ENCODE measurements around the gene CSRNP3. TPM values are rescaled to one million over a fixed set of nuclear protein-coding genes. Genes with fewer than 3 reads are reported as not detected.

CSRNP3 gene
- total RNA-seq, 3 donors from 2014 or later (not counting 1 experiment from before 2014, with no cell fraction given): not detected

DNA sequence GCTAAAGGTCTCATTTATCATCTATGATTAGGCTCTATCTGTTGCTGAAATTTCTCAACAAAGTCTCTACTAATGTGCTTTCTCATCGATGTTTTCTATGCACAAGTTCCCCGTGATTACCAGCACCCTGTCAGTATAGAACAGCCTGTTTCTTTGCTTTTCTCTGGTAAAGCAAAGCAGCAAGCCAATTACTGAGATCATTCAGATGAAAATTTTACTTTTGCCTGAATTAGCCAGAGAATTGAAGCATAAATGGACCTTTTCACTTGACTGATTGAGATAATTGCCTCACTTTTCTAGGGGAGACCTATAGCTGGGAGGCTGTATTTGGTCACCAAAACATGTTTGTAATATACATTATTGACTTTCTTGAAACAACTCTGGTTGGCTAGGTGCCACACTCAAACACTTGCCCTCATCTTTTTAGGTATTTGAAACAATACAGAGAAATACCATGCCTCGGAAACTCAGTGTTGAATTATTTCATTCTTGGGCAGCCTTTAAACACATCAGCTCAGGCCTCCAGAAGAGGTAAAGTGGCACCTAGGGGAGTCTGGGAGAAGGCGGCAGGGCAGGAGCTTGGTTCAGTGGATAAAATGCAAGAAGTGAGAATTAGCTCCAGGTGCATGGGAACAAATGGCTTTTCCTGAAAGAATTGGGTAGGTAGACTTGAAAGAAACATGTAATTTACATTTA lies 228.4 kb downstream of the CSRNP3 start:
- H3K36me3 Mint-ChIP-seq: no peaks in the 10 kb centered on the region
- TF ChIP-seq, protein P1, sequence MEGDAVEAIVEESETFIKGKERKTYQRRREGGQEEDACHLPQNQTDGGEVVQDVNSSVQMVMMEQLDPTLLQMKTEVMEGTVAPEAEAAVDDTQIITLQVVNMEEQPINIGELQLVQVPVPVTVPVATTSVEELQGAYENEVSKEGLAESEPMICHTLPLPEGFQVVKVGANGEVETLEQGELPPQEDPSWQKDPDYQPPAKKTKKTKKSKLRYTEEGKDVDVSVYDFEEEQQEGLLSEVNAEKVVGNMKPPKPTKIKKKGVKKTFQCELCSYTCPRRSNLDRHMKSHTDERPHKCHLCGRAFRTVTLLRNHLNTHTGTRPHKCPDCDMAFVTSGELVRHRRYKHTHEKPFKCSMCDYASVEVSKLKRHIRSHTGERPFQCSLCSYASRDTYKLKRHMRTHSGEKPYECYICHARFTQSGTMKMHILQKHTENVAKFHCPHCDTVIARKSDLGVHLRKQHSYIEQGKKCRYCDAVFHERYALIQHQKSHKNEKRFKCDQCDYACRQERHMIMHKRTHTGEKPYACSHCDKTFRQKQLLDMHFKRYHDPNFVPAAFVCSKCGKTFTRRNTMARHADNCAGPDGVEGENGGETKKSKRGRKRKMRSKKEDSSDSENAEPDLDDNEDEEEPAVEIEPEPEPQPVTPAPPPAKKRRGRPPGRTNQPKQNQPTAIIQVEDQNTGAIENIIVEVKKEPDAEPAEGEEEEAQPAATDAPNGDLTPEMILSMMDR (IDR thresholded peaks at IDR 0.05): no peak
- Histone ChIP-seq H3K9me3 (ENCODE audit: control insufficient read depth, insufficient read depth, low read length) (no peaks in the 10 kb centered on the region), H3K4me3 (ENCODE audit: low read length) (no peak overlapping the region), H3K4me1 (ENCODE audit: control insufficient read depth, insufficient read depth, low read length) (no peaks in the 10 kb centered on the region), H3K27ac (ENCODE audit: low read length) (no peak overlapping the region), H3K27me3 (ENCODE audit: control insufficient read depth, insufficient read depth, low read length) (no peaks in the 10 kb centered on the region), H3K36me3 (ENCODE audit: control insufficient read depth, insufficient read depth, low read length) (no peaks in the 10 kb centered on the region)
- 93% methylated on average over 4 of the region's 4 CpGs for WGBS (ENCODE audit: insufficient coverage)
- no peak for ATAC-seq
- H3K4me3 Mint-ChIP-seq: no peak overlapping the region
- peaks cover 2 to 19% of the 10 kb centered on the region in 2 donors for H3K27me3 Mint-ChIP-seq (ENCODE audit: low read depth in 2 of 2)
- H3K9me3 Mint-ChIP-seq: no peaks in the 10 kb centered on the region
- intact Hi-C loops (cut with micrococcal nuclease): loop anchor here (5.0 to 10.0 kb wide), 2 partner anchors 296 to 703 kb away; no protein-coding TSS in a partner anchor
- H3K27ac Mint-ChIP-seq: no peak overlapping the region
- DNase-seq: no peak
- no peaks in the 10 kb centered on the region for H3K4me1 Mint-ChIP-seq

DNA sequence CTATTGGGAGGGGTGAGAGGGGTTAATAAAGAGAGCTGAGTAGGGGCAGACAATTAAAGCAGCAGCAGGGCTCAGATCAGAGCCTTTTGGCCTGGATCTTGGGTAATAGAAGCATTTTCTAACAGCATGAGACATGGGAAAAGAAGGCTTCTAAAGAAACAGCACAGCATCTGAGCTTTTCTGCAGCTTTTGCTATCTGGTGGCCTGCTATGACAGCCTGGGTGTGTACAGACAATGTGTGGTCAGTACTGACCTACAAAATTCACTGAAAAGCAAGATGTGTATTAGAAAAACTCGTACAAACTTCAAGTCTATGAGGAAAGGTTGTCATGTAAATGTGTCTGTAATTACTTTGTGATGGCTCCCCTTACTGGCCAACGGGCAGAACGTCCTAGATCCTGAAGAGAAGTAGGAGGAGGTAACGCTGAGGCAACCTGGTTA lies 229.0 kb downstream of the CSRNP3 start:
- TF ChIP-seq, protein P1 (IDR thresholded peaks at IDR 0.05): no peak
- Mint-ChIP-seq H3K9me3 (no peaks in the 10 kb centered on the region), H3K27me3 (ENCODE audit: low read depth in 2 of 2) (peaks cover 2 to 19% of the 10 kb centered on the region in 2 donors), H3K36me3 (no peaks in the 10 kb centered on the region), H3K4me3 (no peak overlapping the region), H3K4me1 (no peaks in the 10 kb centered on the region), H3K27ac (no peak overlapping the region)
- Histone ChIP-seq H3K9me3 (ENCODE audit: control insufficient read depth, insufficient read depth, low read length) (no peaks in the 10 kb centered on the region), H3K4me3 (ENCODE audit: low read length) (no peak overlapping the region), H3K4me1 (ENCODE audit: control insufficient read depth, insufficient read depth, low read length) (no peaks in the 10 kb centered on the region), H3K27me3 (ENCODE audit: control insufficient read depth, insufficient read depth, low read length) (no peaks in the 10 kb centered on the region), H3K27ac (ENCODE audit: low read length) (no peak overlapping the region), H3K36me3 (ENCODE audit: control insufficient read depth, insufficient read depth, low read length) (no peaks in the 10 kb centered on the region)
- ATAC-seq (peak in 2 of 3 donors; percentile 47 to 78), DNase-seq (peak in 1 of 2 donors; percentile 13)
- WGBS (ENCODE audit: insufficient coverage): 10% methylated on average over 2 of the region's 4 CpGs
- intact Hi-C loops (cut with micrococcal nuclease): loop anchor here (5.0 to 10.0 kb wide), 2 partner anchors 296 to 704 kb away; no protein-coding TSS in a partner anchor

DNA sequence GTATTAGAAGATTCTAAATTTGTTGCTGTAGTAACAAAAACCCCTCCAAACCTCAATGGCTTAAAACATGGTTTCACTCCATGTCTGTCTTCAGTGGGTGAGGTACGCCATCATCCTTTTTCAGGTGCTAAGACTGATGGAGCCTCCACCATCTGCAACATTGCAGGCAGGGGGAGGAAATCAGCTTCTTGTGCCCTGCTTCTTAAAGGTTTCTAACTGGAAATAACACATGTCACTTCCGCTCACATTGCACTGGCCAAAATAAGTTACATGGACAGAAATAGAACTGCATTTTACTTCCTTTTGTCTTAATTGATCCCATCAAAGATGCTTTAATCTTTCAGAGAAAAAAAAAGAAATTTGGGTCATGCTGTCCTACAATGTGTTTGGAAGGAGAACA lies 230.4 kb downstream of the CSRNP3 start:
- Histone ChIP-seq H3K4me3 (ENCODE audit: low read length) (no peak overlapping the region), H3K27ac (ENCODE audit: low read length) (no peak overlapping the region), H3K36me3 (ENCODE audit: control insufficient read depth, insufficient read depth, low read length) (no peaks in the 10 kb centered on the region), H3K9me3 (ENCODE audit: control insufficient read depth, insufficient read depth, low read length) (no peaks in the 10 kb centered on the region), H3K27me3 (ENCODE audit: control insufficient read depth, insufficient read depth, low read length) (no peaks in the 10 kb centered on the region), H3K4me1 (ENCODE audit: control insufficient read depth, insufficient read depth, low read length) (no peaks in the 10 kb centered on the region)
- TF ChIP-seq, protein P1 (IDR thresholded peaks at IDR 0.05): no peak
- no peaks in the 10 kb centered on the region for H3K4me1 Mint-ChIP-seq
- ATAC-seq (no peak), DNase-seq (no peak)
- peaks cover 2 to 19% of the 10 kb centered on the region in 2 donors for H3K27me3 Mint-ChIP-seq (ENCODE audit: low read depth in 2 of 2)
- H3K4me3 Mint-ChIP-seq: no peak overlapping the region
- intact Hi-C loops (cut with micrococcal nuclease): loop anchor here (5.0 to 10.0 kb wide), 2 partner anchors 298 to 705 kb away; no protein-coding TSS in a partner anchor
- WGBS (ENCODE audit: insufficient coverage): 89% methylated on average over 2 of the region's 2 CpGs
- no peaks in the 10 kb centered on the region for H3K36me3 Mint-ChIP-seq
- H3K9me3 Mint-ChIP-seq: no peaks in the 10 kb centered on the region
- no peak overlapping the region for H3K27ac Mint-ChIP-seq
